Liver (tissue), 9 donors: ENCODE results near the gene GOLGA6L9. TPM values are rescaled to one million over a fixed set of nuclear protein-coding genes. Genes with fewer than 3 reads are reported as not detected.
"Not testable (repeated sequence)": the region's sequence is repeated elsewhere in the genome, so short reads cannot be mapped to it uniquely, and the experiment has no call there.

Experiments
- DNase-seq: peaks from one replicate; pipeline ENCODE4 v3.0.0-alpha.2; 2017; ENCODE audit warnings: low spot score
- H3K27ac ChIP-seq, 2 donors: one replicate each; pipeline ENCODE4 v1.7.0; 2013; ENCODE audit warnings: inconsistent platforms in 2 of 2, low read length in 2 of 2, control low read depth in 1 of 2, low read depth in 1 of 2, mild to moderate bottlenecking in 1 of 2
- H3K27me3 ChIP-seq, 4 donors: one replicate each; pipeline versions ENCODE4 v1.6.1 to v1.7.0; 2013; ENCODE audit warnings: low read length in 3 of 4, inconsistent platforms in 1 of 4, mild to moderate bottlenecking in 1 of 4, moderate library complexity in 1 of 4; ENCODE audit not compliant: control insufficient read depth in 4 of 4, insufficient read depth in 4 of 4
- H3K36me3 ChIP-seq, 4 donors: one replicate each; pipeline versions ENCODE4 v1.6.1 to v1.7.0; 2013; ENCODE audit warnings: low read length in 3 of 4, mild to moderate bottlenecking in 3 of 4, low read depth in 1 of 4, moderate library complexity in 1 of 4; ENCODE audit not compliant: control insufficient read depth in 4 of 4, insufficient read depth in 3 of 4
- H3K4me1 ChIP-seq, 4 donors: one replicate each; pipeline versions ENCODE4 v1.6.1 to v1.7.0; 2013; ENCODE audit warnings: low read length in 3 of 4, mild to moderate bottlenecking in 3 of 4, moderate library complexity in 1 of 4; ENCODE audit not compliant: control insufficient read depth in 4 of 4, insufficient read depth in 4 of 4
- H3K4me3 ChIP-seq, 3 donors: one replicate each; pipeline versions ENCODE4 v1.6.1 to v1.7.0; 2013; ENCODE audit warnings: low read length in 3 of 3, control low read depth in 1 of 3, low read depth in 1 of 3, mild to moderate bottlenecking in 1 of 3
- H3K9ac ChIP-seq, 2 donors: one replicate each; pipeline ENCODE4 v1.7.0; 2013; ENCODE audit warnings: low read length in 2 of 2, mild to moderate bottlenecking in 2 of 2, moderate library complexity in 2 of 2, control low read depth in 1 of 2, low read depth in 1 of 2
- H3K9me3 ChIP-seq, 4 donors: one replicate each; pipeline versions ENCODE4 v1.6.1 to v1.7.0; 2013; ENCODE audit warnings: low read length in 3 of 4; ENCODE audit not compliant: control insufficient read depth in 4 of 4
- HNF4A ChIP-seq, 2 donors: conservative IDR thresholded peaks; 2 replicates each; pipeline ENCODE4 v1.6.1; 2016; ENCODE audit warnings: antibody characterized with exemption in 2 of 2, mild to moderate bottlenecking in 2 of 2
- NR2F2 ChIP-seq: IDR thresholded peaks from 2 replicates; pipeline ENCODE4 v1.6.1; 2016; ENCODE audit warnings: antibody characterized with exemption
- TAF1 ChIP-seq: conservative IDR thresholded peaks from 2 replicates; pipeline ENCODE4 v1.6.1; 2016; ENCODE audit warnings: antibody characterized with exemption, mild to moderate bottlenecking
- WGBS: extraction: QIAGEN DNeasy Blood & Tissue Kit; methylation state at CpG from one replicate; pipeline ENCODE4 v1.1.7; 2013; 5-methylcytosine and 5-hydroxymethylcytosine counted together
- polyA plus RNA-seq, 2 donors: library from polyadenylated mRNA; stranded (reverse) in 1 of 2; unstranded in 1 of 2; fragments of 200-250 nt in 1 of 2; fragments of >200 nt in 1 of 2; fragmentation: Nextera tagmentation in 1 of 2; extraction: Ambion mirVana in 1 of 2; gene quantifications; one replicate each; pipeline versions ENCODE4 v1.2.1 to v1.2.3, GENCODE V29; 2013 to 2015
- total RNA-seq, 2 donors: library from RNA; depleted of rRNA; stranded (reverse); fragments of >200 nt; gene quantifications; one replicate each; pipeline ENCODE4 v1.2.3, GENCODE V29; 2014
- donor health status: healthy.
- donor health status: healthy.
- donor health status: healthy.
- donor health status: healthy.
- donor health status: healthy.

Gene GOLGA6L9
- total RNA-seq (1 to 10 TPM in 1 of 2 donors, under 1 TPM in 1; 0.89 to 1.3 TPM), polyA plus RNA-seq (1 to 10 TPM in 1 of 2 donors, under 1 TPM in 1; 0.51 to 1.0 TPM)

- H3K36me3 ChIP-seq, H3K27ac ChIP-seq, DNase-seq, H3K4me1 ChIP-seq, H3K27me3 ChIP-seq, H3K4me3 ChIP-seq, H3K9ac ChIP-seq, H3K9me3 ChIP-seq: not testable (repeated sequence)
- 94% methylated on average over 8 of the region's 9 CpGs for WGBS
Observed at GRCh38 chr15:82429693-82430092, at the start of gene GOLGA6L9. Gene GOLGA6L9, plus strand, starts transcription at chr15:82429816. Its CDS starts 264 bp downstream, at chr15:82430080.

- not testable (repeated sequence) for H3K4me3 ChIP-seq, H3K36me3 ChIP-seq, H3K9me3 ChIP-seq, H3K27ac ChIP-seq, H3K9ac ChIP-seq, DNase-seq, H3K27me3 ChIP-seq, H3K4me1 ChIP-seq
- 90% methylated on average over 10 of the region's 11 CpGs for WGBS
Observed at GRCh38 chr15:82381330-82381955, 48.2 kb upstream of the GOLGA6L9 start.

GRCh38 chr15:82387209-82387608, 42.4 kb upstream of the GOLGA6L9 start:
- H3K36me3 ChIP-seq, H3K9ac ChIP-seq, H3K27ac ChIP-seq, H3K4me1 ChIP-seq, DNase-seq, H3K4me3 ChIP-seq, H3K27me3 ChIP-seq, H3K9me3 ChIP-seq: not testable (repeated sequence)

GRCh38 chr15:82390152-82390551, 39.5 kb upstream of the GOLGA6L9 start:
- not testable (repeated sequence) for H3K36me3 ChIP-seq, DNase-seq, H3K9ac ChIP-seq, H3K4me1 ChIP-seq, H3K4me3 ChIP-seq, H3K27me3 ChIP-seq, H3K9me3 ChIP-seq, H3K27ac ChIP-seq
- WGBS = 96% methylated on average over 3 of the region's 3 CpGs

- H3K9me3 ChIP-seq, H3K9ac ChIP-seq, H3K36me3 ChIP-seq, DNase-seq, H3K27me3 ChIP-seq, H3K4me3 ChIP-seq, H3K27ac ChIP-seq, H3K4me1 ChIP-seq: not testable (repeated sequence)
- WGBS = 99% methylated on average over 1 of the region's 1 CpG
Observed at GRCh38 chr15:82392077-82392476, 37.5 kb upstream of the GOLGA6L9 start.

GRCh38 chr15:82393671-82394070, 35.9 kb upstream of the GOLGA6L9 start:
- 96% methylated on average over 4 of the region's 4 CpGs for WGBS
- DNase-seq = no peak
- TF ChIP-seq HNF4A (conservative IDR thresholded peaks at IDR 0.05) (no peak), TAF1 (no peak), NR2F2 (no peak)
- no peaks in the 10 kb centered on the region for H3K27me3 ChIP-seq
- no peak overlapping the region for H3K27ac ChIP-seq
- no peak overlapping the region for H3K9ac ChIP-seq
- no peaks in the 10 kb centered on the region for H3K9me3 ChIP-seq
- H3K4me1 ChIP-seq = no peaks in the 10 kb centered on the region
- H3K36me3 ChIP-seq = no peaks in the 10 kb centered on the region
- H3K4me3 ChIP-seq = no peak overlapping the region

GRCh38 chr15:82395788-82396187, 33.8 kb upstream of the GOLGA6L9 start:
- not testable (repeated sequence) for H3K36me3 ChIP-seq, H3K27me3 ChIP-seq, H3K27ac ChIP-seq, DNase-seq, H3K4me1 ChIP-seq, H3K9ac ChIP-seq, H3K9me3 ChIP-seq, H3K4me3 ChIP-seq
- WGBS = 89% methylated on average over 1 of the region's 4 CpGs
